HG02588 (cell line): ENCODE results near the gene MEGF11.
"Not testable (repeated sequence)": the region's sequence is repeated elsewhere in the genome, so short reads cannot be mapped to it uniquely, and the experiment has no call there.

ENCODE experiments used
- ATAC-seq: cut with Tn5 transposase; IDR thresholded peaks from one replicate; pipeline ENCODE4 v1.9.1; 2021; ENCODE audit warnings: mild to moderate bottlenecking, moderate library complexity; ENCODE audit not compliant: unreplicated experiment

MEGF11 gene

GRCh38 chr15:66014635-66015182, 238.8 kb downstream of the MEGF11 start:
- ATAC-seq = no peak

- ATAC-seq = no peak
Measured at GRCh38 chr15:66014022-66014421, 239.5 kb downstream of the MEGF11 start.

- ATAC-seq = no peak
Measured at GRCh38 chr15:66008940-66009562, 244.5 kb downstream of the MEGF11 start.

GRCh38 chr15:66007663-66008262, 245.8 kb downstream of the MEGF11 start:
- no peak for ATAC-seq

DNA sequence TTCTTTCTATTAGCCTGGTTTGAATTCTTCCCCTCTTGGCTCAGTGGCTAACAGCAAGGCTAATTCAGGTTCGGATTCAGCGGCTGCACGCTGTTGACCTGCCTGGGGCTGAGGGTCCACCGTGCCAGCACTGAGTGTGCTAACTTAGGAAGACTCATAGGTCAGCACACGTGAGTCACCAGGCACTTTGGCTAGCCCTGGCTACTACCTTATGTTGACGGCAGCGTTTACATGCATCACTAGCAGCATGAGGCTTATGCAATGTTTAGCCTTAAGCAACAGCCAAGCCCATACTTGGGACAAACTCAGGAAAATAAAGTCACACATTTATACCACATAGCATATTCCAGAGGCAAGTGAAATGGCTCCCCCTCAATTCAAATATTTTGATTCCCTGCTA, 246.6 kb downstream of the MEGF11 start:
- no peak for ATAC-seq

DNA sequence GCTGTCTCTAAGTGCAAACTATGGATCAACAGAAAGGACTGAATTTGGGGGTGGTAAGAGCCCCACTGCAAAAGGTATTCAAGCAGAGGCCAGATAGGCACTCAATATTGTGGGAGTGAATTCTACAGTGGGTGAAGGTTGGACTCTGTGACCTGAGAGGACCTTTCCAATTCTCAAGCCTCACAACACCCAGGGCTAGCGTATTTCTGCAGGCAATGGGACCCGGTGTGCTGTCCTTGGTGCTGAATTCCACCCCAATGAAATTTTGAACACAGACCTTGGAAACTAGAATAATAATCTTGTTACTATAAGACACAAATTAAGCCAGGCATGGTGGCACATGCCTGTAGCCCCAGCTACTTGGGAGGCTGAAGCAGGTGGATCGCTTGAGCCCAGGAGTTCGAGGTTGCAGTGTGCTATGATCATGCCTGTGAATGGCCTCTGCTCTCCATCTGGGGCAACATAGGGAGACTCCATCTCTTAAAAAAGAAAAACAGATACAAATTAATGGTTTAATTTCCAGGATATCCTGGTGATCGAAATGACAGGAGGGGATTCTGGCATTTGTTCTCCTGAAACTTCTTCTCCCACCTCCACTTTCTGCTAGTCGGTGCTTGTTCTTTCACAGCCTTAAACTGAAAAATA, 248.8 kb downstream of the MEGF11 start:
- ATAC-seq = no peak

- not testable (repeated sequence) for ATAC-seq
Measured at GRCh38 chr15:66003129-66003528, 250.4 kb downstream of the MEGF11 start.

GRCh38 chr15:66001717-66002426, 251.7 kb downstream of the MEGF11 start:
- ATAC-seq = no peak

GRCh38 chr15:66001042-66001441, 252.5 kb downstream of the MEGF11 start:
- ATAC-seq = no peak

GRCh38 chr15:65998486-65998885, 255.1 kb downstream of the MEGF11 start:
- no peak for ATAC-seq

DNA sequence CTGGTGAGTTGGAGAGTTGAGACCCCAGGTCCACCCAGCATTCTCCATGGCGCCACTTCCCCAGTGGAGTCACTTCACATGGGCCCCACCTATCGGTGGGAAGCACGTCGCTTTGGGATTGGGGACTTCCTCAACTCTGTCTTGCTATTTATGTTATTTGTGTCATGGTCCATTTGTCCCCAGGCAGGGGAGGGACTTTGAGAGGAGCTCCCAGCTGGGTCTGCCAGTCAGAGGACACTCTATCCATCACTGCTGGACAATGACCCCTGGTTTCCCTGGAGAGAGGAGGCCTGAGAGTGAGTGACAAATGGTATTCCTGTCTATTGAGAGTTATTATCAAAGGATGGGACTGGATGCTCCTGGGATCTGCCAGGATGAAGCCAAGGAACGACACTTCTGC, 256.6 kb downstream of the MEGF11 start:
- ATAC-seq = no peak

GRCh38 chr15:65994832-65995231, 258.7 kb downstream of the MEGF11 start:
- no peak for ATAC-seq

DNA sequence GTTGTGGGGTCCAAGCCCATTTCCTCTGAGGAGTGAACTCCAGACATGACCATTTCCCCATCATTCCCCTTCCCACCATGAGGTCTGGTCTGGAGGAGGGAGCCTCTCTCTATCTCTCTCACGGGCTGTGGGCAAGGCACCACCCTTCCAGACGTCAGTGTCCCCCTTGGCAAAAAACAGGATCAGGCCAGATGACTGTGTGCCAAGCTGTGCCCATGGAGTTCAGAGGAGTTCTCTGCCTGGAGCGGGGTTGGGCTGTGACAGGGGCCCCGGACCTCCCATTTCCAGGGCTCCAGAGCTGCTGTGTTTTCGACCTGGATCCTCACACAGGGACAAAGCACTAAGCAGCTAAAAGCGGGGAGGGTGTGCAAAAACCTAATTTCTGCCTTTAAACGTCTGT, 259.8 kb downstream of the MEGF11 start:
- ATAC-seq = no peak

- no peak for ATAC-seq
Measured at GRCh38 chr15:65993236-65993635, 260.3 kb downstream of the MEGF11 start.

GRCh38 chr15:65991721-65992483, 261.6 kb downstream of the MEGF11 start:
- ATAC-seq = no peak

DNA sequence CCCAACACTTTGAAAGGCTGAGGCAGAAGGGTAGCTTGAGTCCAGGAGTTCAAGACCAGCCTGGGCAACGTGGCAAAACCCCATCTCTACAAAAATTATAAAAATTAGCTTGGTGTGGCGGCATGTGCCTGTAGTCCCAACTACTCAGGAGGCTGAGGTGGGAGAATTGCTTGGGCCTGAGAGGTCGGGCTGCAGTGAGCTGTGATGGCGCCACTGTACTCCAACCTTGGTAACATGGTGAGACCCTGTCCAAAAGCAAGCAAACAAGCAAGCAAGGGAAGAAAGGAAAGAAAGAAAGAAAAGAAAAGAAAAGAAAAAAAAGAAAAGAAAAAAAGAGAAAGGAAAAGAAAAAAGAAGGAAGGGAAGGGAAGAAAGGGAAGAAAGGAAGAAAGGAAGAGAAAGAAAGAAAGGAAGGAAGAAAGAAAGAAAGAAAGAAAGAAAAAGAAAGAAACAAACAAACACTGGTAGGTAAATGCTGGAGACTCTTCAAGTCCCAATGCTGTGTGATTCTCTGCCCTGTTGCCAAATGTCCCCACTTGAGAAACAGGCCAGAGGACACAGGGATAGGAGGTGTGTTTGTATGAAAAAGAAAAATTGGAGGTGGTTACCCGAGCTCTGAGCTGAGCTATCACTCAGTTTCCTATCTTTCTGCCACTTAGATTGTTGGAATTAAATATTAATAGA, 263.1 kb downstream of the MEGF11 start:
- ATAC-seq = no peak

DNA sequence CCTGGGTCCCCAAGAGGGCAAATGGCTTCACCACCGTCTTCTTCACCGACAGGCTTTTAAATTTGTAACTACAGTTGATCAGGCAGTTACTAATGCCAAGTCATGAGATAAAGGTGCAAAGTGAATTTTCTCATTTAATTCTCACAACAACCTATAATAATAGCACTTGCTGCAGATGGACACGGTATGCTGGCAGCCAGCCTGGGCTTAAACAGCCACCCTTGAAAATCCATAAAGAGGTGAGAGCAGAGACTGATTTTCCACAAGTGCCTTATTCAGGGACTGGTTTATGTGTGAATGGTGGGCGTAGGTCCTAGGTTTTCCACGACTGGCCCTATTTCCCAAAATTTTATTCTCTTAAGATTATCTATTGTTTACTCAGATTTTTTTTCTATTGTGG, 266.4 kb downstream of the MEGF11 start:
- no peak for ATAC-seq

GRCh38 chr15:65986416-65986815, 267.1 kb downstream of the MEGF11 start:
- no peak for ATAC-seq

GRCh38 chr15:65985387-65985786, 268.2 kb downstream of the MEGF11 start:
- no peak for ATAC-seq

DNA sequence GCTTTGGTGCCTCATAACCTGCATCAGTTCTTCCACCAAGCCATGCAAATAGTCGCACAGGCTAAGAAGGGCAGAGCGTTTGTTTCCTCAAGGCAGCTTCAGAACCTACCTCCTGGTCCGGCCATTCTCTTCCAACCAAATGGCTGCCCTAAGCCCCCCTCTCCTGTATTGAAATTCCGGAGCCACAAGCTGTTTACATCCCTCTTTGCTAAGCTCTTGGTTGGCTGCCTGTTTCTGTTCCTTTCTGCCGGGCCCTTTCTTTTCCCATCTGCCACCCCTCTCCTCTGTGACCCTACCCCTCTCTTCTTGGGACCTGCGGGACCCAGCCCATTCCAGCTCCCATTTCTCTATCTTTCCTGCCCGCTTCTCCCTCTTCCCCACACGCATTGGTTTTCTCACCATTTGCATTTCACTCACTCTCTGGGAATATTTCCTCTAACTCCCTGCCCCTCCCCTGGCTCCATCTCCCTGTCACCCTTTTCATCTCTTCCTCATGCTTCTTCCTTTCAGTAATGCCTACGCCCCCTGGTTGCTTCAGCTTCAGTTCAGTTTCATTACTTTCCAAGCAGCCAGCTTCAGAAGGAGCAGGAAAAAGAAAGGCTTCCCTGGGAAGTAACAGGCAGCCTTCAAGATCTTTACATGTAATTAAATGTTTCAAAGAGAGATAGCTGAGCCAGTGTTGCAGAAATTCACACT, 270.8 kb downstream of the MEGF11 start:
- ATAC-seq = no peak
